ENCODE results near the gene SLC5A12.

GRCh38 chr11:26698224-26698623 lies 23.6 kb downstream of the SLC5A12 start:
- TF ChIP-seq POLR2A (IDR thresholded peaks at IDR 0.05; ENCODE audit: low read length) = no peak
- no peak for TF ChIP-seq GATA1 (IDR thresholded peaks at IDR 0.05; ENCODE audit: low read depth, low read length)

All from erythroblast (primary cell).